ENCODE data around the gene MAP2K7.

The MAP2K7 gene

GRCh38 chr19:7867092-7867844 is 36.4 kb upstream of the MAP2K7 start:
- DNase-seq, result no peak

- no peak for DNase-seq
Measured at GRCh38 chr19:7868326-7868670, 35.4 kb upstream of the MAP2K7 start.

GRCh38 chr19:7868671-7869452 is 34.8 kb upstream of the MAP2K7 start:
- no peak for DNase-seq

GRCh38 chr19:7869453-7869909 is 34.2 kb upstream of the MAP2K7 start:
- DNase-seq, result no peak

GRCh38 chr19:7869910-7870511 is 33.7 kb upstream of the MAP2K7 start:
- no peak for DNase-seq

GRCh38 chr19:7870571-7871436 is 32.9 kb upstream of the MAP2K7 start:
- DNase-seq, result no peak

- DNase-seq, result no peak
Measured at GRCh38 chr19:7871437-7872305, 32.0 kb upstream of the MAP2K7 start.

- no peak for DNase-seq
Measured at GRCh38 chr19:7872306-7873204, 31.1 kb upstream of the MAP2K7 start.

GRCh38 chr19:7873304-7874075 is 30.2 kb upstream of the MAP2K7 start:
- DNase-seq, result no peak

GRCh38 chr19:7874076-7874896 is 29.4 kb upstream of the MAP2K7 start, which contains the start of gene PRR36:
Gene PRR36 (minus strand): TSS chr19:7874390. CDS start chr19:7873689, 701 bp downstream.
- DNase-seq, result peak; percentile 85

GRCh38 chr19:7874897-7875273 is 28.8 kb upstream of the MAP2K7 start:
- no peak for DNase-seq

GRCh38 chr19:7877249-7877836 is 26.3 kb upstream of the MAP2K7 start:
- no peak for DNase-seq

- DNase-seq, result no peak
Measured at GRCh38 chr19:7879111-7879807, 24.4 kb upstream of the MAP2K7 start.

GRCh38 chr19:7879836-7880235 is 23.8 kb upstream of the MAP2K7 start:
- DNase-seq, result no peak

GRCh38 chr19:7881910-7882309 is 21.8 kb upstream of the MAP2K7 start:
- DNase-seq, result no peak

GRCh38 chr19:7883105-7883504 is 20.6 kb upstream of the MAP2K7 start:
- no peak for DNase-seq

- DNase-seq, result no peak
Measured at GRCh38 chr19:7883796-7884570, 19.7 kb upstream of the MAP2K7 start.

Data from DMS79 treated with DMSO at 0.1 percent for 48 hours (cell line).